Measurements from ENCODE around the gene HIGD2A.

DNA sequence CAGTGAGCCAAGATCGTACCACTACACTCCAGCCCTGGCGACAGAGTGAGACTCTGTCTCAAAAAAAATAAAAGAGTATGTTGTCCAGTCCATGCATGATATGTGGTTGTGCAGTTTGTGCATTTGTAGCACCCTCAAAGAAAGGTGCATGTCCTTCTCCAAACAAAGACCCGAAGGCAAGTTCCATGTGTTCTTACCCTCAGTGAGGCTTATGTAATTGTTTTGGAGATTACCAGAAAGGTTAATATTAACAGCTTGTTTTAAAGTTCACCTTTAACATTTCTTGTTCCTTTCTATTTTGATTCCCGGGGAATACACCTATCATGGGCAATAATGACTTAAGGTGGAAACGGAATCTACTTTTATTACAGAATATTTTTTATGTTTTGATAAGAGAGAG, 49.2 kb upstream of the HIGD2A start:
- TF ChIP-seq, protein P1, sequence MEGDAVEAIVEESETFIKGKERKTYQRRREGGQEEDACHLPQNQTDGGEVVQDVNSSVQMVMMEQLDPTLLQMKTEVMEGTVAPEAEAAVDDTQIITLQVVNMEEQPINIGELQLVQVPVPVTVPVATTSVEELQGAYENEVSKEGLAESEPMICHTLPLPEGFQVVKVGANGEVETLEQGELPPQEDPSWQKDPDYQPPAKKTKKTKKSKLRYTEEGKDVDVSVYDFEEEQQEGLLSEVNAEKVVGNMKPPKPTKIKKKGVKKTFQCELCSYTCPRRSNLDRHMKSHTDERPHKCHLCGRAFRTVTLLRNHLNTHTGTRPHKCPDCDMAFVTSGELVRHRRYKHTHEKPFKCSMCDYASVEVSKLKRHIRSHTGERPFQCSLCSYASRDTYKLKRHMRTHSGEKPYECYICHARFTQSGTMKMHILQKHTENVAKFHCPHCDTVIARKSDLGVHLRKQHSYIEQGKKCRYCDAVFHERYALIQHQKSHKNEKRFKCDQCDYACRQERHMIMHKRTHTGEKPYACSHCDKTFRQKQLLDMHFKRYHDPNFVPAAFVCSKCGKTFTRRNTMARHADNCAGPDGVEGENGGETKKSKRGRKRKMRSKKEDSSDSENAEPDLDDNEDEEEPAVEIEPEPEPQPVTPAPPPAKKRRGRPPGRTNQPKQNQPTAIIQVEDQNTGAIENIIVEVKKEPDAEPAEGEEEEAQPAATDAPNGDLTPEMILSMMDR (IDR thresholded peaks at IDR 0.05), result no peak
- TF ChIP-seq EP300 (IDR thresholded peaks at IDR 0.05) (no peak), POLR2AphosphoS5 (IDR thresholded peaks at IDR 0.05) (no peak)
